ENCODE results near the gene TIMP2. TPM values are rescaled to one million over a fixed set of nuclear protein-coding genes. Genes with fewer than 3 reads are reported as not detected.

TIMP2 gene
- total and polyA plus RNA-seq, 2 experiments from 2014 or later, result 10.6 to 22.5 TPM

GRCh38 chr17:78904371-78904770 lies 20.8 kb downstream of the TIMP2 start:
- H3F3A ChIP-seq (replicated peaks; ENCODE audit: low read depth), result 0 out of 2 replicates have a peak, but pooled peaks cover under 1% of the 10 kb centered on the region
- no peaks in the 10 kb centered on the region for H3K9me2 ChIP-seq (ENCODE audit: insufficient read depth)
- no peaks in the 10 kb centered on the region for H3K36me3 Mint-ChIP-seq (ENCODE audit: low read depth)
- DNase-seq (ENCODE audit: low spot score) (no peak), ATAC-seq (no peak)
- no peaks in the 10 kb centered on the region for H3K36me3 ChIP-seq (ENCODE audit: insufficient read depth)
- peaks cover 19% of the 10 kb centered on the region for H3K27me3 Mint-ChIP-seq (ENCODE audit: insufficient read depth, low read depth, poor library complexity)
- H3K79me2 ChIP-seq (replicated peaks; ENCODE audit: insufficient read depth), result peaks cover 18% of the 10 kb centered on the region; the same call in 1 of the 2 replicates
- H2AFZ ChIP-seq, result no peak overlapping the region
- H3K27me3 ChIP-seq (ENCODE audit: insufficient read depth), result no peaks in the 10 kb centered on the region
- H3K27ac ChIP-seq (ENCODE audit: low read depth), result no peak overlapping the region
- TF ChIP-seq CREB1 (CRISPR knock-in tag; IDR thresholded peaks at IDR 0.05; ENCODE audit: low read depth), result no peak
- TF ChIP-seq ZNF331 (CRISPR knock-in tag; IDR thresholded peaks at IDR 0.05; ENCODE audit: low read depth), result no peak
- no peak for TF ChIP-seq POLR2AphosphoS5 (IDR thresholded peaks at IDR 0.05; ENCODE audit: low read depth)
- no peak for TF ChIP-seq EZH2 (IDR thresholded peaks at IDR 0.05; ENCODE audit: low read depth, unreplicated experiment)
- no peak for TF ChIP-seq ZNF114 (CRISPR knock-in tag; IDR thresholded peaks at IDR 0.05)
- TF ChIP-seq ZNF462 (CRISPR knock-in tag; IDR thresholded peaks at IDR 0.05), result no peak
- TF ChIP-seq ETS1 (IDR thresholded peaks at IDR 0.05), result no peak
- TF ChIP-seq EZH2phosphoT487 (IDR thresholded peaks at IDR 0.05; ENCODE audit: unreplicated experiment), result no peak
- TF ChIP-seq CTCF (conservative IDR thresholded peaks at IDR 0.05; ENCODE audit: low read depth in 2 of 2), result no peak
- no peak for TF ChIP-seq NANOG (IDR thresholded peaks at IDR 0.05; ENCODE audit: borderline replicate concordance)
- no peak overlapping the region for H3K27ac Mint-ChIP-seq
- no peak overlapping the region for H3K4me3 Mint-ChIP-seq
- H3K9me3 Mint-ChIP-seq, result no peaks in the 10 kb centered on the region
- H3K4me2 ChIP-seq, result no peak overlapping the region
- peaks cover 30% of the 10 kb centered on the region for H3K4me1 Mint-ChIP-seq
- peaks cover 13% of the 10 kb centered on the region for H3K4me1 ChIP-seq (ENCODE audit: insufficient read depth)
- no peaks in the 10 kb centered on the region; the same call in 1 of the 2 replicates for H4K20me1 ChIP-seq (replicated peaks; ENCODE audit: insufficient read depth)
- no peak overlapping the region for H3K4me3 ChIP-seq

All from GM23338 (cell line).